WTC11 (cell line): ENCODE results near the gene CDC25A. TPM values are rescaled to one million over a fixed set of nuclear protein-coding genes. Genes with fewer than 3 reads are reported as not detected.
"Not testable (repeated sequence)": the region's sequence is repeated elsewhere in the genome, so short reads cannot be mapped to it uniquely, and the experiment has no call there.

ENCODE experiments used
- ATAC-seq: fragments of 200-7000 bp; cut with Tn5 transposase; 2 replicates; pipeline ENCODE4 v1.10.0; 2021; ENCODE audit warnings: mild to moderate bottlenecking, moderate library complexity
- CTCF ChIA-PET: fragments of 300-600 bp; sonication (Branson Sonifier 250); formaldehyde crosslinking; loops from one replicate; lab custom pipeline; 2021; ENCODE audit warnings: antibody characterized with exemption; lab: Charles Lee
- POLR2A ChIA-PET: fragments of 350-600 bp; sonication (Branson Sonifier 250); formaldehyde crosslinking; loops from one replicate; lab custom pipeline; 2021; ENCODE audit warnings: antibody characterized with exemption; lab: Charles Lee
- DNase-seq: peaks from one replicate; pipeline ENCODE4 v3.0.0; 2021; ENCODE audit warnings: low spot score
- H3K27ac Mint-ChIP-seq: 2 replicates; pipeline ENCODE4 v1.8.0; 2021; ENCODE audit warnings: mixed read lengths
- H3K27me3 Mint-ChIP-seq: 2 replicates; pipeline ENCODE4 v1.8.0; 2021; ENCODE audit warnings: low read depth, mild to moderate bottlenecking, moderate library complexity, mixed read lengths
- H3K36me3 Mint-ChIP-seq: 2 replicates; pipeline ENCODE4 v1.8.0; 2021; ENCODE audit warnings: mixed read lengths
- H3K4me1 Mint-ChIP-seq: 2 replicates; pipeline ENCODE4 v1.8.0; 2022; ENCODE audit warnings: mixed read lengths
- H3K4me3 Mint-ChIP-seq: 2 replicates; pipeline ENCODE4 v1.8.0; 2021; ENCODE audit warnings: mild to moderate bottlenecking, moderate library complexity, mixed read lengths
- H3K9me3 Mint-ChIP-seq: 2 replicates; pipeline ENCODE4 v1.8.0; 2021; ENCODE audit warnings: mixed read lengths
- ATF1 ChIP-seq: sonication (generic); formaldehyde crosslinking; IDR thresholded peaks from 2 replicates; pipeline ENCODE4 v1.8.1; 2023; ENCODE audit warnings: mild to moderate bottlenecking, moderate library complexity, missing genetic modification reagents
- CREM ChIP-seq: sonication (generic); formaldehyde crosslinking; IDR thresholded peaks from 2 replicates; pipeline ENCODE4 v1.8.1; 2022; ENCODE audit warnings: mild to moderate bottlenecking, missing genetic modification reagents, moderate library complexity
- ETV6 ChIP-seq: sonication (generic); formaldehyde crosslinking; IDR thresholded peaks from 2 replicates; pipeline ENCODE4 v1.8.1; 2022; ENCODE audit warnings: mild to moderate bottlenecking, missing genetic modification reagents
- FOXJ3 ChIP-seq: sonication (generic); formaldehyde crosslinking; IDR thresholded peaks from 2 replicates; pipeline ENCODE4 v1.9.0; 2021; ENCODE audit warnings: missing genetic modification reagents, mild to moderate bottlenecking, borderline replicate concordance
- GRHL2 ChIP-seq: fragments of 250-450 bp; sonication (Bioruptor Pico); IDR thresholded peaks from 2 replicates; pipeline ENCODE4 v1.8.0; 2022; ENCODE audit warnings: mild to moderate bottlenecking, moderate library complexity; ENCODE audit not compliant: insufficient replicate concordance, severe bottlenecking
- JAZF1 ChIP-seq: fragments of 250-450 bp; sonication (Bioruptor Pico); IDR thresholded peaks from 2 replicates; pipeline ENCODE4 v1.9.0; 2021; ENCODE audit warnings: moderate library complexity, mild to moderate bottlenecking, inconsistent platforms
- NFYB ChIP-seq: sonication (generic); formaldehyde crosslinking; conservative IDR thresholded peaks from 2 replicates; pipeline ENCODE4 v1.8.0; 2022; ENCODE audit warnings: low read depth, missing genetic modification reagents
- NR3C1 ChIP-seq: sonication (generic); formaldehyde crosslinking; conservative IDR thresholded peaks from 2 replicates; pipeline ENCODE4 v1.8.1; 2023; ENCODE audit warnings: low read depth, mild to moderate bottlenecking, missing genetic modification reagents
- PRRX2 ChIP-seq: fragments of 250-450 bp; sonication (Bioruptor Pico); IDR thresholded peaks from 2 replicates; pipeline ENCODE4 v1.8.0; 2021; ENCODE audit warnings: mild to moderate bottlenecking
- SMAD3 ChIP-seq: sonication (generic); formaldehyde crosslinking; IDR thresholded peaks from 2 replicates; pipeline ENCODE4 v1.8.0; 2022; ENCODE audit warnings: missing genetic modification reagents, mild to moderate bottlenecking, borderline replicate concordance
- ZBTB21 ChIP-seq: sonication (generic); formaldehyde crosslinking; IDR thresholded peaks from 2 replicates; pipeline ENCODE4 v1.8.1; 2023; ENCODE audit warnings: mild to moderate bottlenecking, missing genetic modification reagents, borderline replicate concordance
- ZNF121 ChIP-seq: sonication (generic); formaldehyde crosslinking; IDR thresholded peaks from 2 replicates; pipeline ENCODE4 v1.8.0; 2023; ENCODE audit warnings: missing genetic modification reagents
- ZNF317 ChIP-seq: sonication (generic); formaldehyde crosslinking; IDR thresholded peaks from 2 replicates; pipeline ENCODE4 v1.8.1; 2023; ENCODE audit warnings: low read depth, mild to moderate bottlenecking, moderate library complexity, missing genetic modification reagents, borderline replicate concordance
- total RNA-seq: library from RNA; stranded (reverse); gene quantifications from 3 replicates; pipeline ENCODE4 v1.2.3, GENCODE V29; 2021
- TF ChIP-seq, protein P1 (sequence below): sonication (generic); formaldehyde crosslinking; IDR thresholded peaks from 2 replicates; pipeline ENCODE4 v1.8.0; 2022; ENCODE audit warnings: mild to moderate bottlenecking, missing genetic modification reagents
- TF ChIP-seq, protein P2 (sequence below): fragments of 200-600 bp; IDR thresholded peaks from 2 replicates; pipeline ENCODE4 v1.8.0; 2022; ENCODE audit warnings: antibody characterized with exemption
- TF ChIP-seq, protein P3 (sequence below): sonication (generic); formaldehyde crosslinking; IDR thresholded peaks from 2 replicates; pipeline ENCODE4 v1.8.1; 2023; ENCODE audit warnings: mild to moderate bottlenecking, missing genetic modification reagents
- TF ChIP-seq, protein P4 (sequence below): sonication (generic); formaldehyde crosslinking; IDR thresholded peaks from 2 replicates; pipeline ENCODE4 v1.8.0; 2022; ENCODE audit warnings: missing genetic modification reagents
- TF ChIP-seq, protein P5 (sequence below): sonication (generic); formaldehyde crosslinking; conservative IDR thresholded peaks from 2 replicates; pipeline ENCODE4 v1.8.1; 2023; ENCODE audit warnings: mild to moderate bottlenecking, low read depth, missing genetic modification reagents, moderate library complexity
- TF ChIP-seq, protein P6 (sequence below): fragments of 250-450 bp; sonication (Bioruptor Pico); IDR thresholded peaks from 2 replicates; pipeline ENCODE4 v1.9.0; 2021; ENCODE audit warnings: moderate library complexity, mild to moderate bottlenecking, inconsistent platforms, borderline replicate concordance

The CDC25A gene
- total RNA-seq, 1 experiment from 2014 or later: 57.6 TPM

DNA sequence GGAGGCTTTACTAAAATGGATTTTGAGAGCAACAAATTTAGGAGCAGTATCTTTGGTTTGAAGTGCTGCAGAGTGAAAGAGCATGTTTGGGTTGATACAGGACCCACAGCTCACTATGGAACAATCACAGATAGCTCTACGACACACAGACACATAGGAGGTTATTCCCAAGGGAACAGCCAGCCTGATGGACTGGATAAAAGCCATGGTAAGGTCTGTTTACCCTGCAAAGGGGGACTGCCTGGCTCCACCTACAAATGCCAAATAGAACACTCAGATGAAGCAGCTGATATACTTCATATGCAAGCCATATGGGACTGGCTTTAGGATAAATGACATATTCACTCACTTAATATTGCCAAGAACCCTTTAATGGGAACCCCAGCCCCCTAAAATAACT, 75.4 kb downstream of the CDC25A start (continued):
- TF ChIP-seq, protein P1, sequence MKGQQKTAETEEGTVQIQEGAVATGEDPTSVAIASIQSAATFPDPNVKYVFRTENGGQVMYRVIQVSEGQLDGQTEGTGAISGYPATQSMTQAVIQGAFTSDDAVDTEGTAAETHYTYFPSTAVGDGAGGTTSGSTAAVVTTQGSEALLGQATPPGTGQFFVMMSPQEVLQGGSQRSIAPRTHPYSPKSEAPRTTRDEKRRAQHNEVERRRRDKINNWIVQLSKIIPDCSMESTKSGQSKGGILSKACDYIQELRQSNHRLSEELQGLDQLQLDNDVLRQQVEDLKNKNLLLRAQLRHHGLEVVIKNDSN (CRISPR knock-in tag): no peak
- TF ChIP-seq SMAD3 (CRISPR knock-in tag): no peak
- TF ChIP-seq, protein P2, sequence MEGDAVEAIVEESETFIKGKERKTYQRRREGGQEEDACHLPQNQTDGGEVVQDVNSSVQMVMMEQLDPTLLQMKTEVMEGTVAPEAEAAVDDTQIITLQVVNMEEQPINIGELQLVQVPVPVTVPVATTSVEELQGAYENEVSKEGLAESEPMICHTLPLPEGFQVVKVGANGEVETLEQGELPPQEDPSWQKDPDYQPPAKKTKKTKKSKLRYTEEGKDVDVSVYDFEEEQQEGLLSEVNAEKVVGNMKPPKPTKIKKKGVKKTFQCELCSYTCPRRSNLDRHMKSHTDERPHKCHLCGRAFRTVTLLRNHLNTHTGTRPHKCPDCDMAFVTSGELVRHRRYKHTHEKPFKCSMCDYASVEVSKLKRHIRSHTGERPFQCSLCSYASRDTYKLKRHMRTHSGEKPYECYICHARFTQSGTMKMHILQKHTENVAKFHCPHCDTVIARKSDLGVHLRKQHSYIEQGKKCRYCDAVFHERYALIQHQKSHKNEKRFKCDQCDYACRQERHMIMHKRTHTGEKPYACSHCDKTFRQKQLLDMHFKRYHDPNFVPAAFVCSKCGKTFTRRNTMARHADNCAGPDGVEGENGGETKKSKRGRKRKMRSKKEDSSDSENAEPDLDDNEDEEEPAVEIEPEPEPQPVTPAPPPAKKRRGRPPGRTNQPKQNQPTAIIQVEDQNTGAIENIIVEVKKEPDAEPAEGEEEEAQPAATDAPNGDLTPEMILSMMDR: no peak
- TF ChIP-seq PRRX2: no peak
- no peak for TF ChIP-seq NR3C1
- no peak for TF ChIP-seq CREM (CRISPR knock-in tag)
- no peak for TF ChIP-seq ZNF121
- no peak for TF ChIP-seq NFYB (CRISPR knock-in tag)
- TF ChIP-seq ZNF317 (CRISPR knock-in tag): no peak
- TF ChIP-seq, protein P3, sequence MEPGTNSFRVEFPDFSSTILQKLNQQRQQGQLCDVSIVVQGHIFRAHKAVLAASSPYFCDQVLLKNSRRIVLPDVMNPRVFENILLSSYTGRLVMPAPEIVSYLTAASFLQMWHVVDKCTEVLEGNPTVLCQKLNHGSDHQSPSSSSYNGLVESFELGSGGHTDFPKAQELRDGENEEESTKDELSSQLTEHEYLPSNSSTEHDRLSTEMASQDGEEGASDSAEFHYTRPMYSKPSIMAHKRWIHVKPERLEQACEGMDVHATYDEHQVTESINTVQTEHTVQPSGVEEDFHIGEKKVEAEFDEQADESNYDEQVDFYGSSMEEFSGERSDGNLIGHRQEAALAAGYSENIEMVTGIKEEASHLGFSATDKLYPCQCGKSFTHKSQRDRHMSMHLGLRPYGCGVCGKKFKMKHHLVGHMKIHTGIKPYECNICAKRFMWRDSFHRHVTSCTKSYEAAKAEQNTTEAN (CRISPR knock-in tag): no peak
- no peak for TF ChIP-seq FOXJ3 (CRISPR knock-in tag)
- TF ChIP-seq, protein P4, sequence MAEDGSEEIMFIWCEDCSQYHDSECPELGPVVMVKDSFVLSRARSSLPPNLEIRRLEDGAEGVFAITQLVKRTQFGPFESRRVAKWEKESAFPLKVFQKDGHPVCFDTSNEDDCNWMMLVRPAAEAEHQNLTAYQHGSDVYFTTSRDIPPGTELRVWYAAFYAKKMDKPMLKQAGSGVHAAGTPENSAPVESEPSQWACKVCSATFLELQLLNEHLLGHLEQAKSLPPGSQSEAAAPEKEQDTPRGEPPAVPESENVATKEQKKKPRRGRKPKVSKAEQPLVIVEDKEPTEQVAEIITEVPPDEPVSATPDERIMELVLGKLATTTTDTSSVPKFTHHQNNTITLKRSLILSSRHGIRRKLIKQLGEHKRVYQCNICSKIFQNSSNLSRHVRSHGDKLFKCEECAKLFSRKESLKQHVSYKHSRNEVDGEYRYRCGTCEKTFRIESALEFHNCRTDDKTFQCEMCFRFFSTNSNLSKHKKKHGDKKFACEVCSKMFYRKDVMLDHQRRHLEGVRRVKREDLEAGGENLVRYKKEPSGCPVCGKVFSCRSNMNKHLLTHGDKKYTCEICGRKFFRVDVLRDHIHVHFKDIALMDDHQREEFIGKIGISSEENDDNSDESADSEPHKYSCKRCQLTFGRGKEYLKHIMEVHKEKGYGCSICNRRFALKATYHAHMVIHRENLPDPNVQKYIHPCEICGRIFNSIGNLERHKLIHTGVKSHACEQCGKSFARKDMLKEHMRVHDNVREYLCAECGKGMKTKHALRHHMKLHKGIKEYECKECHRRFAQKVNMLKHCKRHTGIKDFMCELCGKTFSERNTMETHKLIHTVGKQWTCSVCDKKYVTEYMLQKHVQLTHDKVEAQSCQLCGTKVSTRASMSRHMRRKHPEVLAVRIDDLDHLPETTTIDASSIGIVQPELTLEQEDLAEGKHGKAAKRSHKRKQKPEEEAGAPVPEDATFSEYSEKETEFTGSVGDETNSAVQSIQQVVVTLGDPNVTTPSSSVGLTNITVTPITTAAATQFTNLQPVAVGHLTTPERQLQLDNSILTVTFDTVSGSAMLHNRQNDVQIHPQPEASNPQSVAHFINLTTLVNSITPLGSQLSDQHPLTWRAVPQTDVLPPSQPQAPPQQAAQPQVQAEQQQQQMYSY (CRISPR knock-in tag): no peak

DNA sequence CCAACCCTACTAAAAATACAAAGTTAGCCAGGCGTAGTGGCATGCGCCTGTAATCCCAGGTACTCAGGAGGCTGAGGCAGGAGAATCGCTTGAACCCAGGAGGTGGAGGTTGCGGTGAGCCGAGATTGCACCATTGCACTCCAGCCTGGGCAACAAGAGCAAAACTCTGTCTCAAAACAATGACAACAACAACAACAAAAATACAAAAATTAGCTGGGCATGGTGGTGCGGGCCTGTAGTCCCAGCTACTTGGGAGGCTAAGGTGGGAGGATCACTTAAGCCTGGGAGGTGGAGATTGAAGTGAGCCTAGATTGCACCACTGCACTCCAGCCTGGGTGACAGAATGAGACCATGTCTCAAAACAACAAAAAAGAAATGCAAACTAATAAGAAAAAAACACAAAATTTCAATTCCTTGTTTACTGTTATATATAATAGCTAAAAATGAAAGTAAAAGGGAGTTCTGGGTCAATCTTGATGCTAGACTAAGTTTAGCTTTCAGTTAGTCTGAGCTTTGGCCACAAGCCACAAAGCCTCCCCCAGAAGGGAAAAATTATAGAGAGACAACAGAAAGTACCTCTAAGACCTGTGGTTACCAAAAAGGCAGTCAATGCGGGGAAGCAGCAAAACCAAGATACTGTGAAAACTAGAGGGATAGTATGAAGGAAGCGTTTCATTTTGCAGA, 76.0 kb downstream of the CDC25A start:
- DNase-seq, H3K27ac Mint-ChIP-seq, H3K27me3 Mint-ChIP-seq, H3K9me3 Mint-ChIP-seq, ATAC-seq, POLR2A ChIA-PET, H3K36me3 Mint-ChIP-seq, H3K4me3 Mint-ChIP-seq: not testable (repeated sequence)
- H3K4me1 Mint-ChIP-seq: peaks cover 21% of the 10 kb centered on the region
- CTCF ChIA-PET: interaction anchor here (1.8 kb wide), 1 partner anchor 39 kb away, joined by 4 read pairs; no protein-coding TSS in a partner anchor

DNA sequence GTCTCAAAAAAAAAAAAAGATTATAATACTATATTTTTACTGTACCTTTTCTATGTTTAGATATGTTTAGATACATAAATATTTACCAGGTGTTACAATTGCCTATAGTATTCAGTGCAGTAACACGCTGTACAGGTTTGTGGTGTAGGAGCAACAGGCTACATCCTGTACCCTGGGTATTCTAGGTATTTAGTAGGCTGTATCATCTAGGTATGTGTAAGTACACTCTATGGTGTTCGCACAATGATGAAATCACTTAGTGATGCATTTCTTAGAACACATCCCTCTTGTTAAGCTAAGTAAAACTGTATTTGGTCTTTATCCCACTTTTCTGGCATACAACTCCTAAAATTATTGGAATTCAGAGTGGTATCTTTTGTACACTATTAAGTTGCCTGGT, 77.8 kb downstream of the CDC25A start:
- DNase-seq (no peak), ATAC-seq (no peak)
- POLR2A ChIA-PET: no interaction called here
- Mint-ChIP-seq H3K4me1 (peaks cover 26% of the 10 kb centered on the region), H3K36me3 (peaks cover 4% of the 10 kb centered on the region), H3K27ac (no peak overlapping the region), H3K4me3 (no peak overlapping the region), H3K9me3 (peaks cover 5% of the 10 kb centered on the region), H3K27me3 (no peaks in the 10 kb centered on the region)
- CTCF ChIA-PET: no interaction called here
- no peak for TF ChIP-seq GRHL2 (CRISPR knock-in tag)
- TF ChIP-seq, protein P5, sequence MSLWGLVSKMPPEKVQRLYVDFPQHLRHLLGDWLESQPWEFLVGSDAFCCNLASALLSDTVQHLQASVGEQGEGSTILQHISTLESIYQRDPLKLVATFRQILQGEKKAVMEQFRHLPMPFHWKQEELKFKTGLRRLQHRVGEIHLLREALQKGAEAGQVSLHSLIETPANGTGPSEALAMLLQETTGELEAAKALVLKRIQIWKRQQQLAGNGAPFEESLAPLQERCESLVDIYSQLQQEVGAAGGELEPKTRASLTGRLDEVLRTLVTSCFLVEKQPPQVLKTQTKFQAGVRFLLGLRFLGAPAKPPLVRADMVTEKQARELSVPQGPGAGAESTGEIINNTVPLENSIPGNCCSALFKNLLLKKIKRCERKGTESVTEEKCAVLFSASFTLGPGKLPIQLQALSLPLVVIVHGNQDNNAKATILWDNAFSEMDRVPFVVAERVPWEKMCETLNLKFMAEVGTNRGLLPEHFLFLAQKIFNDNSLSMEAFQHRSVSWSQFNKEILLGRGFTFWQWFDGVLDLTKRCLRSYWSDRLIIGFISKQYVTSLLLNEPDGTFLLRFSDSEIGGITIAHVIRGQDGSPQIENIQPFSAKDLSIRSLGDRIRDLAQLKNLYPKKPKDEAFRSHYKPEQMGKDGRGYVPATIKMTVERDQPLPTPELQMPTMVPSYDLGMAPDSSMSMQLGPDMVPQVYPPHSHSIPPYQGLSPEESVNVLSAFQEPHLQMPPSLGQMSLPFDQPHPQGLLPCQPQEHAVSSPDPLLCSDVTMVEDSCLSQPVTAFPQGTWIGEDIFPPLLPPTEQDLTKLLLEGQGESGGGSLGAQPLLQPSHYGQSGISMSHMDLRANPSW: no peak
- TF ChIP-seq CREM (CRISPR knock-in tag): no peak
- no peak for TF ChIP-seq SMAD3 (CRISPR knock-in tag)
- TF ChIP-seq, protein P1 (CRISPR knock-in tag): no peak
- no peak for TF ChIP-seq ETV6 (CRISPR knock-in tag)
- TF ChIP-seq, protein P6, sequence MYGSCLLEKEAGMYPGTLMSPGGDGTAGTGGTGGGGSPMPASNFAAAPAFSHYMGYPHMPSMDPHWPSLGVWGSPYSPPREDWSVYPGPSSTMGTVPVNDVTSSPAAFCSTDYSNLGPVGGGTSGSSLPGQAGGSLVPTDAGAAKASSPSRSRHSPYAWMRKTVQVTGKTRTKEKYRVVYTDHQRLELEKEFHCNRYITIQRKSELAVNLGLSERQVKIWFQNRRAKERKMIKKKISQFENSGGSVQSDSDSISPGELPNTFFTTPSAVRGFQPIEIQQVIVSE (CRISPR knock-in tag): no peak
- TF ChIP-seq ZBTB21: no peak
- TF ChIP-seq ATF1 (CRISPR knock-in tag): no peak
- TF ChIP-seq JAZF1: no peak
